ENCODE results near the gene ASCC2. TPM values are rescaled to one million over a fixed set of nuclear protein-coding genes. Genes with fewer than 3 reads are reported as not detected.
A peak's percentile ranks its signal among the peaks of the same experiment; 100 is the strongest.

ASCC2 gene
- total RNA-seq, 1 donor from 2014 or later = 41.7 TPM

DNA sequence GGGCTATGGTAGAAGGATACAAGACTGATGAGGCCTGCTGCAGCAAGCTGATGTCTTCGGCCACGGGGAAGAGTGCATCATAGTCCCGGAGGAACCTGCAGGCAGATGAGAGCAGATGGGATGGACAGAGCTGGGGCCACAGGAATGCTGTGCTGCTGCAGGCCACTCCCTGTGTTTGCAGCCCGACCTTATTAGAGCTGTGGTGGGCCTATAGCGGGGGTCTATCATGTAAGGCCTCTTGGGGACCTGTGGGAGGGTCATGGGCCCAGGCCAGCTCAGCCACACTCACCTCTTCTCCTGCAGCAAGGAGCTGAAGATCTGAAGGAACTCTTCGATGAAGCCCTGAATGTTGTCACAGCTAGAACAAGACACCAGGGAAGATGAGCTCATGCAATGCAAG is 31.9 kb downstream of the ASCC2 start:
- Histone ChIP-seq H3K36me3 (ENCODE audit: control insufficient read depth, insufficient read depth, low read length) (no peaks in the 10 kb centered on the region), H3K27me3 (ENCODE audit: control insufficient read depth, insufficient read depth, low read length) (no peaks in the 10 kb centered on the region), H3K4me3 (ENCODE audit: low read depth, low read length) (no peak overlapping the region)
- no peak for DNase-seq (ENCODE audit: low read depth)
- TF ChIP-seq, protein P1, sequence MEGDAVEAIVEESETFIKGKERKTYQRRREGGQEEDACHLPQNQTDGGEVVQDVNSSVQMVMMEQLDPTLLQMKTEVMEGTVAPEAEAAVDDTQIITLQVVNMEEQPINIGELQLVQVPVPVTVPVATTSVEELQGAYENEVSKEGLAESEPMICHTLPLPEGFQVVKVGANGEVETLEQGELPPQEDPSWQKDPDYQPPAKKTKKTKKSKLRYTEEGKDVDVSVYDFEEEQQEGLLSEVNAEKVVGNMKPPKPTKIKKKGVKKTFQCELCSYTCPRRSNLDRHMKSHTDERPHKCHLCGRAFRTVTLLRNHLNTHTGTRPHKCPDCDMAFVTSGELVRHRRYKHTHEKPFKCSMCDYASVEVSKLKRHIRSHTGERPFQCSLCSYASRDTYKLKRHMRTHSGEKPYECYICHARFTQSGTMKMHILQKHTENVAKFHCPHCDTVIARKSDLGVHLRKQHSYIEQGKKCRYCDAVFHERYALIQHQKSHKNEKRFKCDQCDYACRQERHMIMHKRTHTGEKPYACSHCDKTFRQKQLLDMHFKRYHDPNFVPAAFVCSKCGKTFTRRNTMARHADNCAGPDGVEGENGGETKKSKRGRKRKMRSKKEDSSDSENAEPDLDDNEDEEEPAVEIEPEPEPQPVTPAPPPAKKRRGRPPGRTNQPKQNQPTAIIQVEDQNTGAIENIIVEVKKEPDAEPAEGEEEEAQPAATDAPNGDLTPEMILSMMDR (IDR thresholded peaks at IDR 0.05; ENCODE audit: insufficient read depth, low read length, poor library complexity, severe bottlenecking) = no peak

DNA sequence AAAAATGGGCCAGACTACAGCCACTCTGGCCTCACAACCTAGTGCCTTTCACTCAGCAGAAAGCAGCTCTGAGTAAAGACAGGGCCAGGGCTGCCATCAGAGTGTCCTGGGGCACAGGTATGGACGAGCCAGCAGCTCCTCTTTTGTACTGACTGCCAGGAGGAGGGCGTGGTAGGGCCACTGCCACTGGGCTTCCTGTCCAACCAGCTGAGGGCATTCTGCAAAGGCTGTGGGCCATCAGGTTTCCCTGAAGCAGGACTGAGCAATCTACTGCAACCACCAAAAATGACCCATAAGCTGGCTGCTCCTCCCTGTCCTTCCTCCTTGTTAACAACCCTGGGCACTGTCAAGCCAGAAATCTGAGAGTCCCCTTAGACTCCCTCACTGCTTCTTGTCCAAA is 33.1 kb downstream of the ASCC2 start:
- Histone ChIP-seq H3K27me3 (ENCODE audit: control insufficient read depth, insufficient read depth, low read length) (no peaks in the 10 kb centered on the region), H3K4me3 (ENCODE audit: low read depth, low read length) (no peak overlapping the region), H3K36me3 (ENCODE audit: control insufficient read depth, insufficient read depth, low read length) (no peaks in the 10 kb centered on the region)
- TF ChIP-seq, protein P1 (IDR thresholded peaks at IDR 0.05; ENCODE audit: insufficient read depth, low read length, poor library complexity, severe bottlenecking) = no peak
- DNase-seq (ENCODE audit: low read depth) = no peak

DNA sequence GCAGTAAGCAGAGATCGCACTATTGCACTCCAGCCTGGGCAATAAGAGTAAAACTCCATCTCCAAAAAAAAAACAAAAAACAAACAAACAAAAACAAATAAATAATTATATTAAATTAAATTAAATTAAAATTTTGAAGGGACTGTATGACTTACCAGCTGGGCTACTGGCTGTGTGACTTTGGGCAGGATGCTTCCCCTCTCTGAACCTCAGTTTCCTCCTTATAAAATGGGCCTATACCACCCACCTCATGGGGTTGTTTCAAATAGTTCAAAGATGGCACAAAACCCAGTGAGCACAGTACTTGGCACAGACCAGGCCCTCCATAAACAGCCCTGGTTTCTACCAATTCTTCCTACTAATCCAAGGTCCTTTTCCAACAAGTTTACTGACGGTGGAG is 34.9 kb downstream of the ASCC2 start:
- no peak for DNase-seq (ENCODE audit: low read depth)
- TF ChIP-seq, protein P1 (IDR thresholded peaks at IDR 0.05; ENCODE audit: insufficient read depth, low read length, poor library complexity, severe bottlenecking) = no peak
- no peaks in the 10 kb centered on the region for H3K36me3 ChIP-seq (ENCODE audit: control insufficient read depth, insufficient read depth, low read length)
- no peak overlapping the region for H3K4me3 ChIP-seq (ENCODE audit: low read depth, low read length)
- no peaks in the 10 kb centered on the region for H3K27me3 ChIP-seq (ENCODE audit: control insufficient read depth, insufficient read depth, low read length)

DNA sequence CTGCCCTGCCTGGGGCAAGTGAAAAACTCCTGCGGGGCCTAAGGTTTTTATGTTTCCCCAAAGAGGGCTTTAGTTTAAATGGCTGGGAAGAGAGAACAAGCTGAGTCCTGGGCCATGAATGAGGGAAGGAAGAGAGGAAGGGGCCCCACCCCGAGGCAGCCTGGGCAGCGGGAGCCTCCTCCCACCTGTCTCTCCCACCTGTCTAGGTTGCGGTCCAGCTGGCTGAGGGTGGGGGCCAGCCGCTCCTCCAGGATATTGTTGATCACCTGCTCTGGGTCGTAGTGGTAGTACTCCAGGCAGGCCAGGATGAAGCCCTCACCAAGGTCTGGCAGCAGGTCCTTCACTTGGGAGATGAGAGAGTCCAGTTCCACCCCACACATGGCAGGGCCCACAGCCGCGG is 36.3 kb downstream of the ASCC2 start:
- H3K4me3 ChIP-seq (ENCODE audit: low read depth, low read length) = no peak overlapping the region
- no peak for DNase-seq (ENCODE audit: low read depth)
- TF ChIP-seq, protein P1 (IDR thresholded peaks at IDR 0.05; ENCODE audit: insufficient read depth, low read length, poor library complexity, severe bottlenecking) = no peak
- H3K36me3 ChIP-seq (ENCODE audit: control insufficient read depth, insufficient read depth, low read length) = no peaks in the 10 kb centered on the region
- no peaks in the 10 kb centered on the region for H3K27me3 ChIP-seq (ENCODE audit: control insufficient read depth, insufficient read depth, low read length)

DNA sequence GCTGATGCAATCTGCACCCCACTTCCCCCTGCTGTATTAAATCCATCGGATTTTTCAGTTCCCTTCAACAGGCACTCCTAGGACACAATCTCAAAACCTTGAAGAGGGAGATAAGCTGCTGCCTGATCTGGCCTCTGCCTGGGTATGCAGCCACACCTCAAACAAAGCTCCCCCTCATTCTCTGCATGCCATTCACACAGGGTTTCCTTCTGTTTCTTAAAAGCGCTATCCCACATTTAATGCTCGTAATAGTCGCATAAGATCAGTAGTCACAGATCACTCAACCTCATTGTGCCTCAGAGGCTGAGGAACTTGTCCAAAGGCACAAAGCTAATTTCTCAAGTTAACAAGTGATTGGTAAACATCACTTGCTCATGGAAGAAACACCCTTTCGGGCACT is 36.9 kb downstream of the ASCC2 start:
- TF ChIP-seq, protein P1 (IDR thresholded peaks at IDR 0.05; ENCODE audit: insufficient read depth, low read length, poor library complexity, severe bottlenecking) = no peak
- H3K4me3 ChIP-seq (ENCODE audit: low read depth, low read length) = no peak overlapping the region
- no peaks in the 10 kb centered on the region for H3K36me3 ChIP-seq (ENCODE audit: control insufficient read depth, insufficient read depth, low read length)
- DNase-seq (ENCODE audit: low read depth) = no peak
- no peaks in the 10 kb centered on the region for H3K27me3 ChIP-seq (ENCODE audit: control insufficient read depth, insufficient read depth, low read length)

DNA sequence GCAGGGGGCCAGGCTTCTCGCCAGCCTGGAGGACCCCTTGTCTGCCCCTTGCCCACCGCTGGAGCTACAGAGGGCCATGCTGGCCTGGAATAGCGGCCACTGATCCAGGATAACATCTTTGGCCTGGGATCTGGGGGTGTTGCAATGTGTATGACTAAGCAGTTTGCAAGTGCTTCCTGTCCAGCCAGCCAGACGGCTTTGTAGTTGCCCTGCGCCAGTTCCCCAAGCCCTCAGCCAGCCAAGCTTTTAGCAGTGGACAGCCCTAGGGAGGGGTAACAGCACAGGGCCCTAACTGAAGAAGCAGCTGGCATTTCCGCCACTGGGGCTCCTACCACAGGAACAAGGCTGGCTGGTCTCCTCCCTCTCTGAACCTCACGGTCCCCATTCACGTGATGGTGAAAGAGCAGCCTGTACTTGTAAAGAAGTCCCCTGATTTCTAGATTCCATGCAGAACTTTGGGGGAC is 38.8 kb downstream of the ASCC2 start:
- peak; percentile 57 for DNase-seq (ENCODE audit: low read depth)
- H3K4me3 ChIP-seq (ENCODE audit: low read depth, low read length) = no peak overlapping the region
- no peaks in the 10 kb centered on the region for H3K27me3 ChIP-seq (ENCODE audit: control insufficient read depth, insufficient read depth, low read length)
- no peaks in the 10 kb centered on the region for H3K36me3 ChIP-seq (ENCODE audit: control insufficient read depth, insufficient read depth, low read length)
- TF ChIP-seq, protein P1 (IDR thresholded peaks at IDR 0.05; ENCODE audit: insufficient read depth, low read length, poor library complexity, severe bottlenecking) = no peak

All from kidney epithelial cell (primary cell).